Uterus (tissue), 4 donors: Measurements from ENCODE around the gene PFKFB3. TPM values are rescaled to one million over a fixed set of nuclear protein-coding genes. Genes with fewer than 3 reads are reported as not detected.

ENCODE experiments used
- DNase-seq, 2 donors: peaks; one replicate each; pipeline ENCODE4 v3.0.0-alpha.2; 2019 to 2020
- H3K27ac ChIP-seq, 2 donors: fragments of 200-600 bp; sonication (generic); 1 replicate in 1 of 2; 2 replicates in 1 of 2; pipeline ENCODE4 v1.5.1; 2016 to 2018
- H3K27me3 ChIP-seq, 2 donors: fragments of 200-600 bp; sonication (generic); one replicate each; pipeline ENCODE4 v1.5.1; 2018 to 2019; ENCODE audit warnings: control low read depth in 1 of 2
- H3K36me3 ChIP-seq, 2 donors: fragments of 200-600 bp; sonication (generic); one replicate each; pipeline ENCODE4 v1.5.1; 2019; ENCODE audit warnings: control low read depth in 1 of 2
- H3K4me1 ChIP-seq, 2 donors: fragments of 200-600 bp; sonication (generic); one replicate each; pipeline ENCODE4 v1.5.1; 2018 to 2019; ENCODE audit warnings: control low read depth in 1 of 2
- H3K4me3 ChIP-seq, 2 donors: fragments of 200-600 bp; sonication (generic); 1 replicate in 1 of 2; 2 replicates in 1 of 2; pipeline ENCODE4 v1.5.1; 2018 to 2019; ENCODE audit warnings: mild to moderate bottlenecking in 1 of 2
- H3K9me3 ChIP-seq, 2 donors: fragments of 200-600 bp; sonication (generic); one replicate each; pipeline ENCODE4 v1.5.1; 2019; ENCODE audit warnings: control low read depth in 1 of 2
- POLR2A ChIP-seq, 2 donors: fragments of 450-650 bp; IDR thresholded peaks; one replicate each; pipeline ENCODE4 v1.6.1; 2016; ENCODE audit warnings: antibody characterized with exemption in 2 of 2, mild to moderate bottlenecking in 1 of 2, moderate library complexity in 1 of 2
- intact Hi-C: fragments of 100-400 bp; cut with DNase I; formaldehyde crosslinking; loops from one replicate; pipeline ENCODE4 v1.15.1; 2023; ENCODE audit warnings: low total_unique reads
- total RNA-seq, 4 donors: library from RNA; depleted of rRNA in 3 of 4; stranded (reverse); fragments of >200 nt in 3 of 4; gene quantifications; one replicate each; pipeline versions ENCODE4 v1.1.0 to v1.2.4, GENCODE V29; 2014 to 2023
- TF ChIP-seq, protein P1 (sequence below), 4 experiments: fragments of 200-600 bp in 2 of 4; fragments of 450-650 bp in 2 of 4; sonication (generic) in 2 of 4; IDR thresholded peaks; one replicate each; pipeline ENCODE4 v1.5.1; 2016 to 2019; ENCODE audit warnings: antibody characterized with exemption in 4 of 4, mild to moderate bottlenecking in 2 of 4, moderate library complexity in 1 of 4
- donor health status: DM: yes; HTN: yes; CAD: no.

The PFKFB3 gene
- total RNA-seq, 4 donors from 2014 or later = 7.4 to 54.5 (median 14.7) TPM

DNA sequence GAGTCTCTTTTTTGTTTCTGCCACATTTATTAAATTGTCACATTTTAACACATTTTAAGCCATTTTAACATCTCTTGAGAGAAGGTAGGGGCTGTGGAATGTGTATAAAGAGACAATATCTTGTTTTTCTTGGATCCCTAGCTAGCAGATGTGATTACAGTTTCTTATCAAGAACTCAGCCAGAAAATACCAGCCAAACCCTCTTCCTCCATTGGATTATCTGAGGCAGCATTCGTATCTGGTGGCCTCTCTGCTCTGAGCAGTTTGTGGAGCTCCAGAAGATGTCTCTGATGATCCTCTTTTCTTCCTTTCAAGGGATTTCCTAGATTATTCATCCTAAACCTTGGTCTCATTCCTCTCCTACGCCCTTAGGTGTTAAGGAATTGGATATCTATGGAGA is 35.3 kb upstream of the PFKFB3 start:
- TF ChIP-seq, protein P1, sequence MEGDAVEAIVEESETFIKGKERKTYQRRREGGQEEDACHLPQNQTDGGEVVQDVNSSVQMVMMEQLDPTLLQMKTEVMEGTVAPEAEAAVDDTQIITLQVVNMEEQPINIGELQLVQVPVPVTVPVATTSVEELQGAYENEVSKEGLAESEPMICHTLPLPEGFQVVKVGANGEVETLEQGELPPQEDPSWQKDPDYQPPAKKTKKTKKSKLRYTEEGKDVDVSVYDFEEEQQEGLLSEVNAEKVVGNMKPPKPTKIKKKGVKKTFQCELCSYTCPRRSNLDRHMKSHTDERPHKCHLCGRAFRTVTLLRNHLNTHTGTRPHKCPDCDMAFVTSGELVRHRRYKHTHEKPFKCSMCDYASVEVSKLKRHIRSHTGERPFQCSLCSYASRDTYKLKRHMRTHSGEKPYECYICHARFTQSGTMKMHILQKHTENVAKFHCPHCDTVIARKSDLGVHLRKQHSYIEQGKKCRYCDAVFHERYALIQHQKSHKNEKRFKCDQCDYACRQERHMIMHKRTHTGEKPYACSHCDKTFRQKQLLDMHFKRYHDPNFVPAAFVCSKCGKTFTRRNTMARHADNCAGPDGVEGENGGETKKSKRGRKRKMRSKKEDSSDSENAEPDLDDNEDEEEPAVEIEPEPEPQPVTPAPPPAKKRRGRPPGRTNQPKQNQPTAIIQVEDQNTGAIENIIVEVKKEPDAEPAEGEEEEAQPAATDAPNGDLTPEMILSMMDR (IDR thresholded peaks at IDR 0.05) = no peak
- TF ChIP-seq POLR2A (IDR thresholded peaks at IDR 0.05) = no peak
- Histone ChIP-seq H3K36me3 (no peaks in the 10 kb centered on the region), H3K27me3 (no peaks in the 10 kb centered on the region), H3K4me1 (peaks cover 0 to 9% of the 10 kb centered on the region in 2 donors), H3K27ac (no peak overlapping the region), H3K9me3 (no peaks in the 10 kb centered on the region), H3K4me3 (no peak overlapping the region)
- no peak for DNase-seq
- intact Hi-C loops = no loop called here

DNA sequence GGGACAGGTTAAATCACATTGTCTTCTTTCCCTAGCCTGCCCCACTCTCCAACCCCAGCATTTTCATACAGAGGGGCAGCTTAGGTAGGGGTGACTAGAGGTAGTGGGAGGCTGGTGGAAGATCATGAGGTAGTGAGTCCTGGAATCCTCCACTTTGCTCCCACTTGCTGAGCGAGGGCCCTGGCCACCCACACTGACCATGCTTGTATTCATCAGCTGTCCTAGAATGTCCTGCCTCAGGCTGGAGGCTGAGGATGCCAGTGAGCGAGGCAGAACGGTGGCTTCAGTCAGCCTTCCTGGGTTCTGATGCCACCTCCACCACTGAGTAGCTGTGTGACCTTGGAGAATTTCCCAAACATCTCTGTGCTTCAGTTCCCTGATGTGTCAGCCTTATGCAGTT is 34.6 kb upstream of the PFKFB3 start:
- H3K4me3 ChIP-seq = no peak overlapping the region
- H3K36me3 ChIP-seq = no peaks in the 10 kb centered on the region
- peaks cover 0 to 3% of the 10 kb centered on the region in 2 donors for H3K4me1 ChIP-seq
- no peak for DNase-seq
- intact Hi-C loops = no loop called here
- H3K27ac ChIP-seq = no peak overlapping the region
- TF ChIP-seq, protein P1 (IDR thresholded peaks at IDR 0.05) = no peak
- no peak for TF ChIP-seq POLR2A (IDR thresholded peaks at IDR 0.05)
- no peaks in the 10 kb centered on the region for H3K9me3 ChIP-seq
- no peaks in the 10 kb centered on the region for H3K27me3 ChIP-seq

DNA sequence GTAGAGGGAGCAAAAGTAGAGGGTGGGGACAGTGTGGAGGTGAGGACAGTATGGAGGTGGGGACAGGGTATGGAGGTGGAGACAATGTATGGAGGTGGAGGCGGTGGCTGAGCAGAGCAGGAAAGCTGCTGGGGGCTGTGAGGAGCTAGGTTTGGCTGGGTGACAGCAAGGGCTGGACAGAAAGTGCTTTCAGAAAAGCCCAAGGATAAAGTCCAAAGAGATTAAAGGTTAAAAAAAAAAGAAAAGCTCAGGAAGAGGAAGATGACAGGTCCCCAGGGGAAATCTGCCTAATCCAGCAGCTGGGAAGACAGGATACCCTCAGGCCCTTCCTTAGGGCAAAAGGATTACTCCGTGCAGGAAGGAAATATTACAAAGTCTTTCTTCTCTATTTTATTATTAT is 32.1 kb upstream of the PFKFB3 start:
- peak overlapping the region in 1 of 2 donors; percentile 7 for H3K27ac ChIP-seq
- intact Hi-C loops = no loop called here
- no peaks in the 10 kb centered on the region for H3K9me3 ChIP-seq
- no peaks in the 10 kb centered on the region for H3K36me3 ChIP-seq
- DNase-seq = no peak
- no peak overlapping the region for H3K4me3 ChIP-seq
- no peak for TF ChIP-seq POLR2A (IDR thresholded peaks at IDR 0.05)
- TF ChIP-seq, protein P1 (IDR thresholded peaks at IDR 0.05) = no peak
- peaks cover 0 to 2% of the 10 kb centered on the region in 2 donors for H3K4me1 ChIP-seq
- no peaks in the 10 kb centered on the region for H3K27me3 ChIP-seq

DNA sequence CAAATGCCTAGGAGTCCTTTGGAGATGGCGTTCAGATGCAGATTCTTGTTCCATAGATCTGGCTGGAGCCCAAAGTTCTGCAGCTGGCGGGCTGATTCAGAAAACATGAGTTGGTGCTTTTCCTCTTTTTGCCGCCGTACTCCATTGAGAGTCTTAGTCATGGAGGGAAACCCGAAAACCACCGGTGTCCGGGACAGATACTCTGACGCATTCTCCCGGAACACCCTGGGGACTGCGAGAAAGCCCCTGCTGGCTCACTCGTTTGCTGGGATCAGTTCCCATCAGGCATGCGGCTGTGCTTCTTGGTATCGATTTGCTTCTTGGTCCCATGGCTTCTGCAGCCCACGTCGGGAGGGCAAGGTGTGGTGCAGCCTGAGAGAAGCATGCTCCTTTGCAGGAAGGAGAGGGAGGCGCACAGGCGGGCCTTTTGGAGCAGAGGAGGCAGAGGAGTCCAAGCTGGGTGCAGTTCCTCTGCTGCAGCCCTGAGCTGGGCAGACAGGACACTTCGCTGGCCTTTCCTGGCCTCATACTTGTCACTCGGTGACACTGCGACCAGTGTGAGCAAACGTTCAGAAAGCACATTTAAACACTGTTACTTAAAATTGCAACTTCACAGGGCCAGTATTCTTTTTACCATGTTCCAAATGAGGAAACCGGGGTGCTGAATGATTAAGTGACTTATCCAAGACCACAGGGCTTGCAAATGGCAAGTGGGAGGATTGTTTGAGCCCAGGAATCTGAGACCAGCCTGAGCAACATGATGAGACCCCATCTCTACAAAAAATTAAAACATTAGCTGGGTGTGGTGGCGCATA is 30.6 kb upstream of the PFKFB3 start:
- Histone ChIP-seq H3K27ac (no peak overlapping the region), H3K36me3 (no peaks in the 10 kb centered on the region), H3K4me1 (peaks cover 0 to 2% of the 10 kb centered on the region in 2 donors), H3K9me3 (no peaks in the 10 kb centered on the region), H3K27me3 (no peaks in the 10 kb centered on the region), H3K4me3 (no peak overlapping the region)
- peak in 1 of 2 donors; percentile 54 for DNase-seq
- intact Hi-C loops = no loop called here
- TF ChIP-seq, protein P1 (IDR thresholded peaks at IDR 0.05) = no peak
- TF ChIP-seq POLR2A (IDR thresholded peaks at IDR 0.05) = no peak

DNA sequence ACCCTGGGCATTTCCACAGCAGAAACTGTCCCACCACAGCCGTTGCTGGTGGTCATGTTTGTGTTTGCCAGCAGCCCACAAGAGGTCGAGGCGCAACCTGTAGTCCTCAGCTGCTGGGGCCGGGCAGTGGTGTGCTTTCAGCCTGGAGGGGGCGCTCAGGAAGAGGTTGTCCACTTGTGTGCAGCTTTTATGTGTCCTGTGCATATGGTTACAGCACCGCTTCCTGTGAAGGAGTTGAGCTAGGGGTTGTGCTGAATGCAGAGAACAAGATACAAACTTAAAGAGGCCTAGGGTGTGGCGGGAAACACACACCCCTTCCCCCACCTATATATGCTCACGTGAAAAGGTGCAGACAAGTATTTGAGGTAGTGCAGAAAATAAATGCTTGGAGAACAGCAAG is 29.5 kb upstream of the PFKFB3 start:
- DNase-seq = no peak
- TF ChIP-seq POLR2A (IDR thresholded peaks at IDR 0.05) = no peak
- TF ChIP-seq, protein P1 (IDR thresholded peaks at IDR 0.05) = no peak
- Histone ChIP-seq H3K4me3 (no peak overlapping the region), H3K9me3 (no peaks in the 10 kb centered on the region), H3K4me1 (peaks cover 0 to 2% of the 10 kb centered on the region in 2 donors), H3K27me3 (no peaks in the 10 kb centered on the region), H3K36me3 (no peaks in the 10 kb centered on the region), H3K27ac (no peak overlapping the region)
- intact Hi-C loops = no loop called here
